ENCODE data around the gene ATP6V1E1. TPM values are rescaled to one million over a fixed set of nuclear protein-coding genes. Genes with fewer than 3 reads are reported as not detected.

Gene ATP6V1E1
- total and polyA plus RNA-seq, 9 of the 15 experiments (the other 6 are each of a cell fraction or from before 2014, with no cell fraction given): 122 to 249 (median 179) TPM

GRCh38 chr22:17629173-17629489, 582 bp upstream of the ATP6V1E1 start (continued):
- TF ChIP-seq, protein P1, sequence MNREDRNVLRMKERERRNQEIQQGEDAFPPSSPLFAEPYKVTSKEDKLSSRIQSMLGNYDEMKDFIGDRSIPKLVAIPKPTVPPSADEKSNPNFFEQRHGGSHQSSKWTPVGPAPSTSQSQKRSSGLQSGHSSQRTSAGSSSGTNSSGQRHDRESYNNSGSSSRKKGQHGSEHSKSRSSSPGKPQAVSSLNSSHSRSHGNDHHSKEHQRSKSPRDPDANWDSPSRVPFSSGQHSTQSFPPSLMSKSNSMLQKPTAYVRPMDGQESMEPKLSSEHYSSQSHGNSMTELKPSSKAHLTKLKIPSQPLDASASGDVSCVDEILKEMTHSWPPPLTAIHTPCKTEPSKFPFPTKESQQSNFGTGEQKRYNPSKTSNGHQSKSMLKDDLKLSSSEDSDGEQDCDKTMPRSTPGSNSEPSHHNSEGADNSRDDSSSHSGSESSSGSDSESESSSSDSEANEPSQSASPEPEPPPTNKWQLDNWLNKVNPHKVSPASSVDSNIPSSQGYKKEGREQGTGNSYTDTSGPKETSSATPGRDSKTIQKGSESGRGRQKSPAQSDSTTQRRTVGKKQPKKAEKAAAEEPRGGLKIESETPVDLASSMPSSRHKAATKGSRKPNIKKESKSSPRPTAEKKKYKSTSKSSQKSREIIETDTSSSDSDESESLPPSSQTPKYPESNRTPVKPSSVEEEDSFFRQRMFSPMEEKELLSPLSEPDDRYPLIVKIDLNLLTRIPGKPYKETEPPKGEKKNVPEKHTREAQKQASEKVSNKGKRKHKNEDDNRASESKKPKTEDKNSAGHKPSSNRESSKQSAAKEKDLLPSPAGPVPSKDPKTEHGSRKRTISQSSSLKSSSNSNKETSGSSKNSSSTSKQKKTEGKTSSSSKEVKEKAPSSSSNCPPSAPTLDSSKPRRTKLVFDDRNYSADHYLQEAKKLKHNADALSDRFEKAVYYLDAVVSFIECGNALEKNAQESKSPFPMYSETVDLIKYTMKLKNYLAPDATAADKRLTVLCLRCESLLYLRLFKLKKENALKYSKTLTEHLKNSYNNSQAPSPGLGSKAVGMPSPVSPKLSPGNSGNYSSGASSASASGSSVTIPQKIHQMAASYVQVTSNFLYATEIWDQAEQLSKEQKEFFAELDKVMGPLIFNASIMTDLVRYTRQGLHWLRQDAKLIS (CRISPR knock-in tag; IDR thresholded peaks at IDR 0.05): 0 out of 2 replicates have a peak, but pooled peaks have one; percentile 13
- TF ChIP-seq HMG20A (CRISPR knock-in tag; conservative IDR thresholded peaks at IDR 0.05): 0 out of 2 replicates have a peak, but pooled peaks have one; percentile 5
- no peak for TF ChIP-seq ZNF76 (CRISPR knock-in tag; IDR thresholded peaks at IDR 0.05; ENCODE audit: borderline replicate concordance)
- 0 out of 2 replicates have a peak, but pooled peaks have one; percentile 11 for TF ChIP-seq MTA1 (IDR thresholded peaks at IDR 0.05; ENCODE audit: borderline replicate concordance)
- TF ChIP-seq ZNF764 (CRISPR knock-in tag; IDR thresholded peaks at IDR 0.05; ENCODE audit: low read depth): peak; percentile 36; the same call in 1 of the 2 replicates
- peak; percentile 5 for TF ChIP-seq TEAD4 (IDR thresholded peaks at IDR 0.05; ENCODE audit: low read length)
- no peak for TF ChIP-seq TEAD4 (CRISPR knock-in tag; IDR thresholded peaks at IDR 0.05; ENCODE audit: borderline replicate concordance)
- TF ChIP-seq DDX20 (tag; IDR thresholded peaks at IDR 0.05; ENCODE audit: low read depth): 0 out of 2 replicates have a peak, but pooled peaks have one; percentile 17
- 0 out of 2 replicates have a peak, but pooled peaks have one; percentile 17 for TF ChIP-seq ATF4 (CRISPR knock-in tag; IDR thresholded peaks at IDR 0.05)
- 0 out of 2 replicates have a peak, but pooled peaks have one; percentile 48 for TF ChIP-seq BACH1 (tag; IDR thresholded peaks at IDR 0.05)
- TF ChIP-seq SMARCE1 (IDR thresholded peaks at IDR 0.05): 0 out of 2 replicates have a peak, but pooled peaks have one; percentile 11
